A549 (cell line): ENCODE results near the gene PRR14L. TPM values are rescaled to one million over a fixed set of nuclear protein-coding genes. Genes with fewer than 3 reads are reported as not detected.

Experiments
- ATAC-seq, 2 experiments: fragments of 200-7000 bp in 1 of 2; fragments of >200 bp in 1 of 2; cut with Nextera tagmentation in 1 of 2; cut with Tn5 transposase in 1 of 2; 3 replicates each; pipeline versions ENCODE4 v1.8.0 to v1.9.1; 2018 to 2020; ENCODE audit warnings: mild to moderate bottlenecking in 1 of 2, moderate library complexity in 1 of 2
- CTCF ChIA-PET: fragments of 300-600 bp; sonication (Branson Sonifier 250); formaldehyde crosslinking; extraction: SDS; loops from one replicate; lab custom pipeline; 2021; ENCODE audit warnings: antibody characterized with exemption, inconsistent platforms; lab: Yijun Ruan, JAX
- POLR2A ChIA-PET: fragments of 350-600 bp; formaldehyde crosslinking; extraction: SDS; loops from one replicate; lab custom pipeline; 2021; ENCODE audit warnings: antibody characterized with exemption, inconsistent platforms; lab: Yijun Ruan, JAX
- DNase-seq, 2 experiments: peaks; one replicate each; pipeline versions ENCODE4 v3.0.0 to v3.0.0-alpha.2; 2011 to 2016; ENCODE audit warnings: low read depth in 1 of 2, low spot score in 1 of 2
- FAIRE-seq: peaks from 2 replicates; lab custom pipeline; 2011; peaks lifted over from hg19 to GRCh38; lab: Jason Lieb, UNC
- H3K27ac ChIP-seq, 2 experiments: fragments of >200 bp; sonication (Bioruptor Twin); formaldehyde crosslinking; 3 replicates each; pipeline ENCODE4 v1.5.1; 2016 to 2017
- H3K4me1 ChIP-seq: fragments of >200 bp; sonication (Bioruptor Twin); formaldehyde crosslinking; 3 replicates; pipeline ENCODE4 v1.6.1; 2016
- H3K4me2 ChIP-seq: fragments of >200 bp; sonication (Bioruptor Twin); formaldehyde crosslinking; 3 replicates; pipeline ENCODE4 v1.6.1; 2016
- H3K4me3 ChIP-seq: fragments of >200 bp; sonication (Bioruptor Twin); formaldehyde crosslinking; 3 replicates; pipeline ENCODE4 v1.5.1; 2016
- H3K9me3 ChIP-seq: fragments of >200 bp; sonication (Bioruptor Twin); formaldehyde crosslinking; 3 replicates; pipeline ENCODE4 v1.6.1; 2016
- BHLHE40 ChIP-seq: IDR thresholded peaks from 2 replicates; pipeline ENCODE4 v1.6.1; 2012; ENCODE audit warnings: low read depth, low read length, inconsistent platforms
- CBX8 ChIP-seq: fragments of 200-600 bp; sonication (generic); IDR thresholded peaks from 2 replicates; pipeline ENCODE4 v1.6.1; 2016
- CEBPB ChIP-seq, 2 experiments: fragments of >200 bp in 1 of 2; sonication (Bioruptor Twin) in 1 of 2; formaldehyde crosslinking in 1 of 2; IDR thresholded peaks; 2 replicates each; pipeline ENCODE4 v1.6.1; 2012 to 2016
- CHD2 ChIP-seq: fragments of 150-350 bp; IDR thresholded peaks from 2 replicates; pipeline ENCODE4 v1.6.1; 2014; ENCODE audit warnings: low read length; ENCODE audit not compliant: partially characterized antibody
- EP300 ChIP-seq, 2 experiments: fragments of >200 bp; sonication (Bioruptor Twin); formaldehyde crosslinking; IDR thresholded peaks; 2 replicates in 1 of 2; 3 replicates in 1 of 2; pipeline ENCODE4 v1.6.1; 2016 to 2017
- ESRRA ChIP-seq: fragments of 150-350 bp; IDR thresholded peaks from 2 replicates; pipeline ENCODE4 v1.6.1; 2014; ENCODE audit warnings: mild to moderate bottlenecking, low read length, borderline replicate concordance
- HES2 ChIP-seq: fragments of >200 bp; sonication (Bioruptor Twin); formaldehyde crosslinking; IDR thresholded peaks from 2 replicates; pipeline ENCODE4 v1.6.1; 2016
- JUNB ChIP-seq: fragments of >200 bp; sonication (Bioruptor Twin); formaldehyde crosslinking; IDR thresholded peaks from 2 replicates; pipeline ENCODE4 v1.6.1; 2016
- KDM1A ChIP-seq: fragments of 200-600 bp; sonication (generic); IDR thresholded peaks from 2 replicates; pipeline ENCODE4 v1.6.1; 2016; ENCODE audit warnings: low read depth, mild to moderate bottlenecking
- MAZ ChIP-seq: fragments of 150-350 bp; IDR thresholded peaks from 2 replicates; pipeline ENCODE4 v1.6.1; 2014; ENCODE audit warnings: antibody characterized with exemption, low read depth, low read length, borderline replicate concordance
- PHF8 ChIP-seq: fragments of 200-600 bp; sonication (generic); IDR thresholded peaks from 2 replicates; pipeline ENCODE4 v1.6.1; 2016; ENCODE audit warnings: low read depth, mild to moderate bottlenecking, antibody characterized with exemption, moderate library complexity, borderline replicate concordance
- RCOR1 ChIP-seq: fragments of 150-350 bp; IDR thresholded peaks from 2 replicates; pipeline ENCODE4 v1.6.1; 2014; ENCODE audit warnings: antibody characterized with exemption, low read length, low read depth
- RNF2 ChIP-seq: fragments of 200-600 bp; sonication (generic); IDR thresholded peaks from 2 replicates; pipeline ENCODE4 v1.6.1; 2016; ENCODE audit warnings: low read depth, mild to moderate bottlenecking, antibody characterized with exemption, moderate library complexity, borderline replicate concordance
- TFCP2L1 ChIP-seq: fragments of 250-450 bp; sonication (Bioruptor Pico); IDR thresholded peaks from 2 replicates; pipeline ENCODE4 v1.5.0; 2021; ENCODE audit warnings: mild to moderate bottlenecking
- USF2 ChIP-seq: fragments of 450-650 bp; IDR thresholded peaks from 2 replicates; pipeline ENCODE4 v1.6.1; 2014; ENCODE audit warnings: antibody characterized with exemption
- ZFP36 ChIP-seq: fragments of 450-650 bp; IDR thresholded peaks from 2 replicates; pipeline ENCODE4 v1.6.1; 2014; ENCODE audit warnings: borderline replicate concordance; ENCODE audit not compliant: partially characterized antibody
- whole genome bisulfite sequencing: methylation state at CpG from one replicate; pipeline ENCODE4 v1.1.6; 2017; ENCODE audit errors: missing lambda C conversion rate; 5-methylcytosine and 5-hydroxymethylcytosine counted together
- polyA plus RNA-seq, 4 experiments: library from polyadenylated mRNA; depleted of rRNA in 3 of 4; stranded (reverse); fragments of >200 nt; fragmentation: RNase III in 1 of 4; extraction: RNeasy Plus Mini Kit Qiagen cat#74134 plus additional on column Dnase treatment in 1 of 4; gene quantifications; 2 replicates in 3 of 4; 3 replicates in 1 of 4; pipeline ENCODE4 v1.2.3, GENCODE V29; 2011 to 2017
- TF ChIP-seq, protein P1 (sequence below): fragments of 250-450 bp; sonication (Bioruptor Pico); IDR thresholded peaks from 2 replicates; pipeline ENCODE4 v1.5.0; 2020; ENCODE audit warnings: low read depth, mild to moderate bottlenecking, moderate library complexity
- TF ChIP-seq, protein P2 (sequence below): IDR thresholded peaks from 2 replicates; pipeline ENCODE4 v1.6.1; 2012
- TF ChIP-seq, protein P3 (sequence below): fragments of >200 bp; sonication (Bioruptor Twin); formaldehyde crosslinking; IDR thresholded peaks from 3 replicates; pipeline ENCODE4 v1.6.1; 2016

The PRR14L gene
- polyA plus RNA-seq, 2 of the 4 experiments (the other 2 are of a cell fraction): 5.6 to 15.7 TPM

GRCh38 chr22:31637891-31638618 lies 111.9 kb downstream of the PRR14L start:
- no peak for TF ChIP-seq CEBPB (IDR thresholded peaks at IDR 0.05)
- TF ChIP-seq CBX8: no peak
- TF ChIP-seq MAZ: no peak
- TF ChIP-seq, protein P1, sequence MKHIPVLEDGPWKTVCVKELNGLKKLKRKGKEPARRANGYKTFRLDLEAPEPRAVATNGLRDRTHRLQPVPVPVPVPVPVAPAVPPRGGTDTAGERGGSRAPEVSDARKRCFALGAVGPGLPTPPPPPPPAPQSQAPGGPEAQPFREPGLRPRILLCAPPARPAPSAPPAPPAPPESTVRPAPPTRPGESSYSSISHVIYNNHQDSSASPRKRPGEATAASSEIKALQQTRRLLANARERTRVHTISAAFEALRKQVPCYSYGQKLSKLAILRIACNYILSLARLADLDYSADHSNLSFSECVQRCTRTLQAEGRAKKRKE (CRISPR knock-in tag): no peak
- no peak for TF ChIP-seq KDM1A
- TF ChIP-seq HES2: no peak
- DNase-seq (no peak), ATAC-seq (peak in 1 of 2 experiments; percentile 25; a peak in 1 of 6 replicates), FAIRE-seq (no peak)
- CTCF ChIA-PET: interaction anchor here (0.5 kb wide), 1 partner anchor 26 kb away, joined by 3 read pairs; no protein-coding TSS in a partner anchor
- Histone ChIP-seq H3K27ac (no peak overlapping the region), H3K4me2 (no peak overlapping the region), H3K4me3 (no peak overlapping the region), H3K4me1 (no peaks in the 10 kb centered on the region), H3K9me3 (no peaks in the 10 kb centered on the region)
- POLR2A ChIA-PET: no interaction called here
- WGBS: 72% methylated on average over 11 of the region's 15 CpGs

DNA sequence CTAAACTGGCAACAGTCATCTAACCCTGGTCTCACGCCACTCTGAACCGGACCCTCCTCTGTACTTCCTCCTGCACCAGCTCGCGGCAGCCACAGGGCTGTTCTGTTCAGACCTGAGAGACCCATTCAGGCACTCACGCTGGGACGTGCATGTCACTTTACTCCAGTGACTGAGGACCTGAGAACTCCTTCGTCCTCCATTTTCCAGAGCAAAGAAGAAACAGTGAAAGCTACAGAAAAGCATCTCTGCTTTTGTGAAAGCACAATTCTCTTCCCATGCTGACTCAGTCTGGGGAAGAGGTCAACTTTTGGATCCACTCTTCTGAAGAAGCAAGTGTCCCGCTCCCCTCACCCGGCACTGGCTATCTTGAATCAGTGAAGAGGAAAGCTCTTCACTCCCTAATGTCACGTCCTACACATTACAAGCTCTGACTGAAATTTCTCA lies 112.5 kb downstream of the PRR14L start:
- H3K27ac ChIP-seq: no peak overlapping the region
- DNase-seq (no peak), FAIRE-seq (no peak), ATAC-seq (no peak)
- CTCF ChIA-PET: interaction anchor here (0.5 to 0.8 kb wide), 2 partner anchors 26 to 76 kb away, joined by 3 read pairs; no protein-coding TSS in a partner anchor
- POLR2A ChIA-PET: no interaction called here
- 89% methylated on average over 10 of the region's 10 CpGs for WGBS
- no peaks in the 10 kb centered on the region for H3K4me1 ChIP-seq
- no peak overlapping the region for H3K4me3 ChIP-seq
- no peak overlapping the region for H3K4me2 ChIP-seq
- no peaks in the 10 kb centered on the region for H3K9me3 ChIP-seq
- no peak for TF ChIP-seq USF2
- no peak for TF ChIP-seq KDM1A
- no peak for TF ChIP-seq RCOR1
- no peak for TF ChIP-seq EP300 (IDR thresholded peaks at IDR 0.05)

- WGBS: 98% methylated on average over 11 of the region's 13 CpGs
- ATAC-seq: no peak
- ChIA-PET CTCF (interaction anchor here (0.6 to 3.9 kb wide), 4 partner anchors 79 to 335 kb away, joined by 3 to 21 read pairs (median 3); no protein-coding TSS in a partner anchor), POLR2A (no interaction called here)
- Histone ChIP-seq H3K9me3 (no peaks in the 10 kb centered on the region), H3K4me1 (0 out of 3 replicates have a peak, but pooled peaks cover 5% of the 10 kb centered on the region), H3K27ac (no peak overlapping the region), H3K4me3 (no peak overlapping the region), H3K4me2 (no peak overlapping the region)
- TF ChIP-seq RNF2: no peak
- TF ChIP-seq, protein P2, sequence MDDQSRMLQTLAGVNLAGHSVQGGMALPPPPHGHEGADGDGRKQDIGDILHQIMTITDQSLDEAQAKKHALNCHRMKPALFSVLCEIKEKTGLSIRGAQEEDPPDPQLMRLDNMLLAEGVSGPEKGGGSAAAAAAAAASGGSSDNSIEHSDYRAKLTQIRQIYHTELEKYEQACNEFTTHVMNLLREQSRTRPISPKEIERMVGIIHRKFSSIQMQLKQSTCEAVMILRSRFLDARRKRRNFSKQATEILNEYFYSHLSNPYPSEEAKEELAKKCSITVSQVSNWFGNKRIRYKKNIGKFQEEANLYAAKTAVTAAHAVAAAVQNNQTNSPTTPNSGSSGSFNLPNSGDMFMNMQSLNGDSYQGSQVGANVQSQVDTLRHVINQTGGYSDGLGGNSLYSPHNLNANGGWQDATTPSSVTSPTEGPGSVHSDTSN: no peak
- no peak for TF ChIP-seq ESRRA
- TF ChIP-seq CHD2: no peak
- TF ChIP-seq JUNB: no peak
- no peak for TF ChIP-seq TFCP2L1 (CRISPR knock-in tag)
- no peak for TF ChIP-seq PHF8
- TF ChIP-seq, protein P3, sequence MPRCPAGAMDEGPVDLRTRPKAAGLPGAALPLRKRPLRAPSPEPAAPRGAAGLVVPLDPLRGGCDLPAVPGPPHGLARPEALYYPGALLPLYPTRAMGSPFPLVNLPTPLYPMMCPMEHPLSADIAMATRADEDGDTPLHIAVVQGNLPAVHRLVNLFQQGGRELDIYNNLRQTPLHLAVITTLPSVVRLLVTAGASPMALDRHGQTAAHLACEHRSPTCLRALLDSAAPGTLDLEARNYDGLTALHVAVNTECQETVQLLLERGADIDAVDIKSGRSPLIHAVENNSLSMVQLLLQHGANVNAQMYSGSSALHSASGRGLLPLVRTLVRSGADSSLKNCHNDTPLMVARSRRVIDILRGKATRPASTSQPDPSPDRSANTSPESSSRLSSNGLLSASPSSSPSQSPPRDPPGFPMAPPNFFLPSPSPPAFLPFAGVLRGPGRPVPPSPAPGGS: no peak
- TF ChIP-seq EP300 (IDR thresholded peaks at IDR 0.05): no peak
- no peak for TF ChIP-seq BHLHE40
- TF ChIP-seq MAZ: no peak
- TF ChIP-seq ZFP36: no peak
- no peak for TF ChIP-seq KDM1A
- FAIRE-seq: no peak
- no peak for DNase-seq
Measured at GRCh38 chr22:31635638-31636306, 114.2 kb downstream of the PRR14L start.
